H1 (cell line): Measurements from ENCODE around the gene PAIP1.
"Not testable (repeated sequence)": the region's sequence is repeated elsewhere in the genome, so short reads cannot be mapped to it uniquely, and the experiment has no call there.

Experiments used
- EP300 ChIP-seq, 2 experiments: IDR thresholded peaks; 1 replicate in 1 of 2; 2 replicates in 1 of 2; pipeline ENCODE4 v1.6.1; 2011 to 2012; ENCODE audit warnings: low read depth in 2 of 2, low read length in 2 of 2, mild to moderate bottlenecking in 2 of 2, borderline replicate concordance in 1 of 2, inconsistent platforms in 1 of 2, moderate library complexity in 1 of 2
- EZH2 ChIP-seq: fragments of 200-600 bp; sonication (generic); IDR thresholded peaks from 2 replicates; pipeline ENCODE4 v1.7.1; 2012; ENCODE audit warnings: low read depth, mild to moderate bottlenecking, moderate library complexity, low read length, inconsistent platforms; ENCODE audit not compliant: severe bottlenecking
- JUN ChIP-seq: IDR thresholded peaks from 2 replicates; pipeline ENCODE4 v1.6.1; 2011; ENCODE audit warnings: low read depth, mild to moderate bottlenecking, improper control_type of control experiment, low read length
- POLR2A ChIP-seq, 2 experiments: IDR thresholded peaks; 1 replicate in 1 of 2; 2 replicates in 1 of 2; pipeline ENCODE4 v1.6.1; 2011; ENCODE audit warnings: low read depth in 2 of 2, low read length in 2 of 2, mild to moderate bottlenecking in 2 of 2; ENCODE audit errors: control extremely low read depth in 1 of 2
- POLR2AphosphoS5 ChIP-seq: IDR thresholded peaks from 2 replicates; pipeline ENCODE4 v1.6.1; 2011; ENCODE audit warnings: low read depth, low read length
- RFX5 ChIP-seq: IDR thresholded peaks from 2 replicates; pipeline ENCODE4 v1.6.1; 2011; ENCODE audit warnings: low read depth, low read length, improper control_type of control experiment, borderline replicate concordance
- RXRA ChIP-seq: IDR thresholded peaks from 2 replicates; pipeline ENCODE4 v1.6.1; 2011; ENCODE audit warnings: low read depth, mild to moderate bottlenecking, low read length, moderate library complexity; ENCODE audit not compliant: insufficient read depth
- SP1 ChIP-seq: IDR thresholded peaks from 2 replicates; pipeline ENCODE4 v1.6.1; 2011; ENCODE audit warnings: low read depth, low read length
- SRF ChIP-seq: IDR thresholded peaks from 2 replicates; pipeline ENCODE4 v1.6.1; 2011; ENCODE audit warnings: mild to moderate bottlenecking, low read depth, low read length, moderate library complexity
- SUZ12 ChIP-seq: fragments of 200-600 bp; sonication (generic); IDR thresholded peaks from 2 replicates; pipeline ENCODE4 v1.6.1; 2012; ENCODE audit warnings: mild to moderate bottlenecking, inconsistent platforms, low read length, moderate library complexity, mixed read lengths
- TF ChIP-seq, protein P1 (sequence below), 3 experiments: IDR thresholded peaks; 1 replicate in 2 of 3; 2 replicates in 1 of 3; pipeline versions ENCODE4 v1.5.1 to v1.6.1; 2011; ENCODE audit warnings: low read length in 3 of 3, mild to moderate bottlenecking in 3 of 3, inconsistent platforms in 2 of 3, low read depth in 1 of 3, moderate library complexity in 1 of 3; ENCODE audit not compliant: insufficient read depth in 1 of 3; ENCODE audit errors: control extremely low read depth in 1 of 3
- TF ChIP-seq, protein P2 (sequence below): IDR thresholded peaks from 2 replicates; pipeline ENCODE4 v1.6.1; 2012; ENCODE audit warnings: inconsistent platforms

DNA sequence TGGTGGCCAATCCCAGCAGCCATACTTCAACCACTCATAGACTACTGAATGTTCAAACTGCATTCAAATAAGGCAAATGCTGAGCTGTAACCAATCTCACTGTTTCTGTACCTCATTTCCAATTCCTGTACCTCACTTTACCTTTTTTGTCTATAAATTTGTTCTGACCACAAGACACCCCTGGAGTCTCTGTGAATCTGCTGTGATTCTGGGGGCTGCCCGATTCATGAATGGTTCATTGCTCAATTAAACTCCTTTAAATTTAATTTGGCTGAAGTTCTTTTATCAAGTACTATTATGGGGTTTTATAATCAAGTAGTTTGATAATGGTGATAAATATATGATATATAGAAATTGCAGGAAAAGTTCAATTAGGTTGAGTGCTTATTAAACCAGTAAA lies 42.0 kb upstream of the PAIP1 start:
- not testable (repeated sequence) for TF ChIP-seq EP300 (IDR thresholded peaks at IDR 0.05; ENCODE audit: borderline replicate concordance in 1 of 2, low read depth in 2 of 2, low read length in 2 of 2); EZH2; POLR2A (IDR thresholded peaks at IDR 0.05; ENCODE audit: control extremely low read depth in 1 of 2, low read depth in 2 of 2, low read length in 2 of 2); SUZ12; POLR2AphosphoS5; SRF; RFX5; JUN; RXRA; SP1
- TF ChIP-seq, protein P1, sequence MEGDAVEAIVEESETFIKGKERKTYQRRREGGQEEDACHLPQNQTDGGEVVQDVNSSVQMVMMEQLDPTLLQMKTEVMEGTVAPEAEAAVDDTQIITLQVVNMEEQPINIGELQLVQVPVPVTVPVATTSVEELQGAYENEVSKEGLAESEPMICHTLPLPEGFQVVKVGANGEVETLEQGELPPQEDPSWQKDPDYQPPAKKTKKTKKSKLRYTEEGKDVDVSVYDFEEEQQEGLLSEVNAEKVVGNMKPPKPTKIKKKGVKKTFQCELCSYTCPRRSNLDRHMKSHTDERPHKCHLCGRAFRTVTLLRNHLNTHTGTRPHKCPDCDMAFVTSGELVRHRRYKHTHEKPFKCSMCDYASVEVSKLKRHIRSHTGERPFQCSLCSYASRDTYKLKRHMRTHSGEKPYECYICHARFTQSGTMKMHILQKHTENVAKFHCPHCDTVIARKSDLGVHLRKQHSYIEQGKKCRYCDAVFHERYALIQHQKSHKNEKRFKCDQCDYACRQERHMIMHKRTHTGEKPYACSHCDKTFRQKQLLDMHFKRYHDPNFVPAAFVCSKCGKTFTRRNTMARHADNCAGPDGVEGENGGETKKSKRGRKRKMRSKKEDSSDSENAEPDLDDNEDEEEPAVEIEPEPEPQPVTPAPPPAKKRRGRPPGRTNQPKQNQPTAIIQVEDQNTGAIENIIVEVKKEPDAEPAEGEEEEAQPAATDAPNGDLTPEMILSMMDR (IDR thresholded peaks at IDR 0.05; ENCODE audit: control extremely low read depth in 1 of 3, insufficient read depth in 1 of 3, low read depth in 1 of 3, low read length in 3 of 3), result not testable (repeated sequence)
- TF ChIP-seq, protein P2, sequence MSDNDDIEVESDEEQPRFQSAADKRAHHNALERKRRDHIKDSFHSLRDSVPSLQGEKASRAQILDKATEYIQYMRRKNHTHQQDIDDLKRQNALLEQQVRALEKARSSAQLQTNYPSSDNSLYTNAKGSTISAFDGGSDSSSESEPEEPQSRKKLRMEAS, result not testable (repeated sequence)
